ENCODE data around the gene PRSS23.
"Not testable (repeated sequence)": the region's sequence is repeated elsewhere in the genome, so short reads cannot be mapped to it uniquely, and the experiment has no call there.

The PRSS23 gene, protein sequence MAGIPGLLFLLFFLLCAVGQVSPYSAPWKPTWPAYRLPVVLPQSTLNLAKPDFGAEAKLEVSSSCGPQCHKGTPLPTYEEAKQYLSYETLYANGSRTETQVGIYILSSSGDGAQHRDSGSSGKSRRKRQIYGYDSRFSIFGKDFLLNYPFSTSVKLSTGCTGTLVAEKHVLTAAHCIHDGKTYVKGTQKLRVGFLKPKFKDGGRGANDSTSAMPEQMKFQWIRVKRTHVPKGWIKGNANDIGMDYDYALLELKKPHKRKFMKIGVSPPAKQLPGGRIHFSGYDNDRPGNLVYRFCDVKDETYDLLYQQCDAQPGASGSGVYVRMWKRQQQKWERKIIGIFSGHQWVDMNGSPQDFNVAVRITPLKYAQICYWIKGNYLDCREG

GRCh38 chr11:86800076-86800959 lies at the start of gene PRSS23:
TSS of gene PRSS23 (plus strand) at chr11:86800542. CDS start at chr11:86807644, 7,102 bp downstream.
- Mint-ChIP-seq H3K4me1 (peaks cover 34% of the 10 kb centered on the region), H3K36me3 (ENCODE audit: insufficient read depth) (peaks cover 2% of the 10 kb centered on the region), H3K9me3 (no peaks in the 10 kb centered on the region), H3K4me3 (peak within 1 kb of the TSS; percentile 84), H3K27ac (ENCODE audit: low read depth) (peak within 1 kb of the TSS; percentile 51), H3K27me3 (peaks cover 13% of the 10 kb centered on the region)
- no peak for DNase-seq (ENCODE audit: low spot score in 2 of 2)
- ATAC-seq (replicated peaks; ENCODE audit: extremely low read depth, poor library complexity, severe bottlenecking) = peak; percentile 87

GRCh38 chr11:86753459-86753858 lies 46.9 kb upstream of the PRSS23 start:
- Mint-ChIP-seq H3K4me3 (no peak overlapping the region), H3K4me1 (no peaks in the 10 kb centered on the region), H3K27ac (ENCODE audit: low read depth) (no peak overlapping the region), H3K9me3 (no peaks in the 10 kb centered on the region), H3K36me3 (ENCODE audit: insufficient read depth) (no peaks in the 10 kb centered on the region), H3K27me3 (no peaks in the 10 kb centered on the region)
- no peak for DNase-seq (ENCODE audit: low spot score in 2 of 2)
- no peak for ATAC-seq (replicated peaks; ENCODE audit: extremely low read depth, poor library complexity, severe bottlenecking)

DNA sequence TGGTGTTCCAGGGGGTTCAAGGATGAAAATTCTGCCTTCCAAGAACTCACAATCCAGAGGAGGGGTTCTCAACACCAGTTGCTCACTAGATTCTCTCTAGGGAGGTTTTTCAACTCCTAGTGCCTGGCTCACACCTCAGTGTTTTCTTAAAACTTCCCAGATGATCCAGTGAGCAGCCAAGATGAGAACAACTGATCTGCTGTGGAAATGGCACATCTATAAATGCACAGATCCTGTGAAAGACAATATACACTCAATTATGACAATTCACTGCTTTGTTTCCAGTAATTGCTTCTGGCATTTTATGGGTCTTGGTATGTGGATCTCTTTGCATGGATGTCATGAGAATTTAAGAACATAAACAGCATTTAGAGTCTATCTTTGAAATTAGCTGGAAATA lies 45.2 kb upstream of the PRSS23 start:
- DNase-seq (ENCODE audit: low spot score in 2 of 2) = no peak
- Mint-ChIP-seq H3K36me3 (ENCODE audit: insufficient read depth) (no peaks in the 10 kb centered on the region), H3K4me1 (no peaks in the 10 kb centered on the region), H3K9me3 (no peaks in the 10 kb centered on the region), H3K4me3 (no peak overlapping the region), H3K27me3 (peaks cover 11% of the 10 kb centered on the region), H3K27ac (ENCODE audit: low read depth) (no peak overlapping the region)
- no peak for ATAC-seq (replicated peaks; ENCODE audit: extremely low read depth, poor library complexity, severe bottlenecking)

GRCh38 chr11:86758171-86758570 lies 42.2 kb upstream of the PRSS23 start:
- Mint-ChIP-seq H3K4me3 (no peak overlapping the region), H3K27ac (ENCODE audit: low read depth) (no peak overlapping the region), H3K4me1 (no peaks in the 10 kb centered on the region), H3K36me3 (ENCODE audit: insufficient read depth) (no peaks in the 10 kb centered on the region), H3K27me3 (peaks cover 36% of the 10 kb centered on the region), H3K9me3 (no peaks in the 10 kb centered on the region)
- no peak for ATAC-seq (replicated peaks; ENCODE audit: extremely low read depth, poor library complexity, severe bottlenecking)
- no peak for DNase-seq (ENCODE audit: low spot score in 2 of 2)

GRCh38 chr11:86760577-86760976 lies 39.8 kb upstream of the PRSS23 start:
- Mint-ChIP-seq H3K9me3 (no peaks in the 10 kb centered on the region), H3K4me3 (no peak overlapping the region), H3K27me3 (peaks cover 57% of the 10 kb centered on the region), H3K27ac (ENCODE audit: low read depth) (no peak overlapping the region), H3K4me1 (no peaks in the 10 kb centered on the region), H3K36me3 (ENCODE audit: insufficient read depth) (no peaks in the 10 kb centered on the region)
- DNase-seq (ENCODE audit: low spot score in 2 of 2) = no peak
- ATAC-seq (replicated peaks; ENCODE audit: extremely low read depth, poor library complexity, severe bottlenecking) = no peak

DNA sequence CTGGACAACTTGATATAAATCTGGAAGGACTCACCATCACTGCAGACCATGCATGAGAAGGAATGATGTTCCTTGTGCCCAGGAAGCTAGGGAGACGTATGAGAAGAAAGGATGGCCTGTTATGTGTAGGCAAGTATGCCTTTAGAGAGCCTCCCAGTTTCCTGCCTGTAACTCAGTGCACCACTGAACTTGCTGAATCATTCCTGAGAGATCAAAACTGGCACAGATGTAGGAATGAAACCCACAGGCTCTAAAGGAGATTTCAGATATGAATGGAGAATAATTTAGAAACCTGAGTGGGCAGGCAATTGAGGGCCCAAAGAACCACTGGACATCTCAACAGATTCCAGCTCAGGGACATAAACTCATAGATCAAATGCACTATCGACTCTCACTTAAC lies 38.4 kb upstream of the PRSS23 start:
- peaks cover 65% of the 10 kb centered on the region for H3K27me3 Mint-ChIP-seq
- DNase-seq (ENCODE audit: low spot score in 2 of 2) = no peak
- H3K36me3 Mint-ChIP-seq (ENCODE audit: insufficient read depth) = no peaks in the 10 kb centered on the region
- ATAC-seq (replicated peaks; ENCODE audit: extremely low read depth, poor library complexity, severe bottlenecking) = no peak
- H3K4me3 Mint-ChIP-seq = no peak overlapping the region
- no peaks in the 10 kb centered on the region for H3K4me1 Mint-ChIP-seq
- H3K9me3 Mint-ChIP-seq = no peaks in the 10 kb centered on the region
- H3K27ac Mint-ChIP-seq (ENCODE audit: low read depth) = no peak overlapping the region

- H3K36me3 Mint-ChIP-seq (ENCODE audit: insufficient read depth) = no peaks in the 10 kb centered on the region
- no peaks in the 10 kb centered on the region for H3K9me3 Mint-ChIP-seq
- H3K27ac Mint-ChIP-seq (ENCODE audit: low read depth) = no peak overlapping the region
- ATAC-seq (replicated peaks; ENCODE audit: extremely low read depth, poor library complexity, severe bottlenecking) (no peak), DNase-seq (ENCODE audit: low spot score in 2 of 2) (no peak)
- H3K4me1 Mint-ChIP-seq = no peaks in the 10 kb centered on the region
- no peak overlapping the region for H3K4me3 Mint-ChIP-seq
- H3K27me3 Mint-ChIP-seq = peaks cover 53% of the 10 kb centered on the region
These were observed 35.1 kb upstream of the PRSS23 start for GRCh38 chr11:86765203-86765602.

- peaks cover 48% of the 10 kb centered on the region for H3K27me3 Mint-ChIP-seq
- H3K9me3 Mint-ChIP-seq = no peaks in the 10 kb centered on the region
- no peaks in the 10 kb centered on the region for H3K4me1 Mint-ChIP-seq
- no peaks in the 10 kb centered on the region for H3K36me3 Mint-ChIP-seq (ENCODE audit: insufficient read depth)
- no peak overlapping the region for H3K27ac Mint-ChIP-seq (ENCODE audit: low read depth)
- ATAC-seq (replicated peaks; ENCODE audit: extremely low read depth, poor library complexity, severe bottlenecking) = no peak
- DNase-seq (ENCODE audit: low spot score in 2 of 2) = no peak
- H3K4me3 Mint-ChIP-seq = no peak overlapping the region
These were observed 34.5 kb upstream of the PRSS23 start for GRCh38 chr11:86765878-86766277.

GRCh38 chr11:86769219-86769618 lies 31.1 kb upstream of the PRSS23 start:
- peaks cover 20% of the 10 kb centered on the region for H3K27me3 Mint-ChIP-seq
- no peak overlapping the region for H3K27ac Mint-ChIP-seq (ENCODE audit: low read depth)
- no peaks in the 10 kb centered on the region for H3K4me1 Mint-ChIP-seq
- H3K36me3 Mint-ChIP-seq (ENCODE audit: insufficient read depth) = no peaks in the 10 kb centered on the region
- ATAC-seq (replicated peaks; ENCODE audit: extremely low read depth, poor library complexity, severe bottlenecking) (no peak), DNase-seq (ENCODE audit: low spot score in 2 of 2) (no peak)
- no peak overlapping the region for H3K4me3 Mint-ChIP-seq
- H3K9me3 Mint-ChIP-seq = no peaks in the 10 kb centered on the region

GRCh38 chr11:86770473-86771027 lies 29.8 kb upstream of the PRSS23 start:
- H3K27ac Mint-ChIP-seq (ENCODE audit: low read depth); H3K27me3 Mint-ChIP-seq; H3K4me3 Mint-ChIP-seq; DNase-seq (ENCODE audit: low spot score in 2 of 2); H3K4me1 Mint-ChIP-seq; H3K9me3 Mint-ChIP-seq; ATAC-seq (replicated peaks; ENCODE audit: extremely low read depth, poor library complexity, severe bottlenecking); H3K36me3 Mint-ChIP-seq (ENCODE audit: insufficient read depth): not testable (repeated sequence)

GRCh38 chr11:86772999-86773398 lies 27.3 kb upstream of the PRSS23 start:
- Mint-ChIP-seq H3K9me3 (no peaks in the 10 kb centered on the region), H3K27me3 (peaks cover 7% of the 10 kb centered on the region), H3K4me1 (no peaks in the 10 kb centered on the region), H3K36me3 (ENCODE audit: insufficient read depth) (no peaks in the 10 kb centered on the region), H3K4me3 (no peak overlapping the region), H3K27ac (ENCODE audit: low read depth) (no peak overlapping the region)
- ATAC-seq (replicated peaks; ENCODE audit: extremely low read depth, poor library complexity, severe bottlenecking) (no peak), DNase-seq (ENCODE audit: low spot score in 2 of 2) (no peak)

GRCh38 chr11:86773513-86774252 lies 26.7 kb upstream of the PRSS23 start:
- DNase-seq (ENCODE audit: low spot score in 2 of 2) = no peak
- Mint-ChIP-seq H3K27ac (ENCODE audit: low read depth) (no peak overlapping the region), H3K4me1 (no peaks in the 10 kb centered on the region), H3K36me3 (ENCODE audit: insufficient read depth) (no peaks in the 10 kb centered on the region), H3K4me3 (no peak overlapping the region), H3K27me3 (peaks cover 10% of the 10 kb centered on the region), H3K9me3 (no peaks in the 10 kb centered on the region)
- no peak for ATAC-seq (replicated peaks; ENCODE audit: extremely low read depth, poor library complexity, severe bottlenecking)

Data from central memory CD8-positive, alpha-beta T cell (primary cell).